T-helper 2 cell treated with Interferon-gamma antibody and Interleukin-4, amounts not matched to agents 100 ng/mL and 5 ng/mL, for 36 hours (primary cell): ENCODE data around the gene SRRM3. TPM values are rescaled to one million over a fixed set of nuclear protein-coding genes. Genes with fewer than 3 reads are reported as not detected.
"Not testable (repeated sequence)": the region's sequence is repeated elsewhere in the genome, so short reads cannot be mapped to it uniquely, and the experiment has no call there.

ENCODE experiments used
- intact Hi-C: fragments of 100-400 bp; cut with micrococcal nuclease; formaldehyde crosslinking; loops from one replicate; pipeline ENCODE4 v1.15.1; 2023
- total RNA-seq: library from RNA; stranded (reverse); gene quantifications from 2 replicates; pipeline ENCODE4 v1.2.3, GENCODE V29; 2022

Gene SRRM3
- total RNA-seq, 1 donor from 2014 or later: not detected

- intact Hi-C loops: not testable (repeated sequence)
Measured at GRCh38 chr7:76226878-76227423, 25.3 kb downstream of the SRRM3 start.

DNA sequence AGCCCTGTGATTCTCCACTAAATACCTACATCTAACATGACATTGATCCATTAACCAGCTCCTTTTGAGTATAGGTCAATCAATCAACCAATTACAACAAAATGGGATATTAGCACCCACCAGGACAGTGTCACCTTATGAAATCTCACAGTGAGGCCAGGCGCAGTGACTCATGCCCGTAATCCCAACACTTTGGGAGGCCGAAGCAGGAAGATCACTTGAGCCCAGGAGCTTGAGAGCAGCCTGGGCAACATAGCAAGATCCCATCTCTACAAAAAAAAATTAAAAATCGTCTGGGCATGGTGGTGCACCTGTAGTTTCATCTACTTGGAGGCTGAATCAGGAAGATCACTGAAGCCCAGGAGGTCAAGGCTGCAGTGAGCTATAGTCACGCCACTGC, 28.5 kb downstream of the SRRM3 start:
- intact Hi-C loops: no loop called here

DNA sequence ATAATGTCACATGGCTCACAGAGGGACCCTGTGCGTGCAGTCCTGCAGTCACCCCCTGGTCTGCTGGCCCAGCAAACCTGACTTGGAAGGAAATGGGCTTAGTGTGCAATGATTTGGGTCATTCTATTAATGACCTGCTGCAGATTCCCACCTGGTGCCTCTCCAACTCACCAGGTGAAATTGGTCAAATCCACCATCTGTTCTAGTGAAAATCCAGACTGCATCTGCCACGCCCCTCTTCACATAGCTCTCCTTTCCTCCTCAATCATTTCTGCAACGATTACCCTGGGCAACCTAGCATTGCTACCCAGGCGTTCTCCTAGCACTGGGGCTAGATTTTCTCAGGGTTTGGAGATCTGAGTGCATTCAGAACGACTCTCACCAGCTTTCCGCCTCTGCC, 29.4 kb downstream of the SRRM3 start:
- intact Hi-C loops: no loop called here

DNA sequence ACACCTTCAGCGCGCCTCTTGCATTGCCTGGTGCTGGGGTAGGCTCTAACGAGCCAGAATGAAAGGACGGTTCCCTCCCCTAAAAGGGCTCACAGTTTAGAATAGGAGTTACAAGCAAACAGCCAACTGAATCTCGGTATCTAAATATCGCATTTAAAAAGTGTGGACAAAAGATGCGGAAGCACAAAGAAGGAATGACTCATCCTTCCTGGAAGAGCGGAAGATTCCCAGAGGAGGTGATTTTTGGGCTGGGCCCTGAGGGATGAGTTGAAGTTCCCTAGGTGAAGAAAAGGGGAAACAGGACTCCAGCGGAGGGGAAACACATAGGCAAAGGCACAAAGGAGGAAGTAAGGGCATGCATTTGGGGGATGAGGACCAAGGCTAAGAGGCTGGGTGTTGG, 29.9 kb downstream of the SRRM3 start:
- intact Hi-C loops: no loop called here

DNA sequence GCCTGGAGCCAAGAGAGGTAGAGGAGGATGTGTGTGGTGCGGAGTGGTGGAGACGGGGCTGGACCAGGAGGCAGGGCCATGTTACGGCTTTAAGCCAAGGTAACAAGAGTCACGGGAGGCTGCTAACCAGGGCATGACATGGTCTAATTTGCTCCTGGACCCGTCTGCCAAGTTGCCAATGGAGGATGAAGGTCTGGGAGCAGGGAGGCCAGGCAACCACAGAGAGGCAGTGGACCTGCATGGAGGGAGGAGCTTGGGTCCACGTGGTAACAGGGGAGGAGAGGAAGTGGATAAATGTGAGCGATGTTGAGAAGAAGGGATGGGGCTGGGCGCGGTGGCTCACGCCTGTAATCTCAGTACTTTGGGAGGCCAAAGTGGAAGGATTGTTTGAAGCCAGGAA, 31.0 kb downstream of the SRRM3 start:
- intact Hi-C loops: no loop called here

DNA sequence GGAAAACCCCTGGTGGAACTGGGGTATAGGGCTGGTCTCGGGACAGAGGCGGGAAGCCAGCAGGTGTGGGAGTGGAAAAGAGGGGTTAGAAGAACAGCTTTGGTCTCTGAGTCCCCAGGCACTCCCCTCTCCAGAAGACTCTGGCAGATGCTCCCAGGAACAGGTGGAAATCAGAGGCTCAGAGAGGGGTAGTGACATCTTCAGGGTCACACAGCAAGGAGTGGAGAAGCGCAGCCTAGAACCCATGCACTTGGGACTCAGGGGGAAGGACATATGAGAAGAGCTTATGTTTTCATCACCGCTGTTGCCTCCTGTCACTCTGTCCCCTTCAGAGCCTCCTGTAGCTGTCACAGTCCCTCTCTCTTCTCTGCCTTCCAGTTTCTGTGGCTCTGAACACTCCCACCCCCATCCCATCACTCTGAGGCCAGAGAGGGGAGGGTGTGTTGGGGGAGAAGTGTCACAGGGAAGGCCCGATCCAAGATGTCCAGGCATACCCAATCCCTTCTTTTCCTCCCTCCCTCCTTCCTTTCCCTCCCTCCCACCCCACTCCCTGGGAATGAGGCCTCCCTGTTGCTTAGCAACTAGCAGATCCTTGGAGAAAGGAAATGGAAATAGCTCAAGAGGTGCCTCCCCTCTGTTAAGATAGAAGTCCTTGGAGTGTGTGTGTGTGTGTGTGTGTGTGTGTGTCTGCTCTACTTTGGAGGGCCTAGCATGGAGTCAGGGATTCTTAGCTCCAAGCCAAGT, 32.0 kb downstream of the SRRM3 start:
- intact Hi-C loops: no loop called here

DNA sequence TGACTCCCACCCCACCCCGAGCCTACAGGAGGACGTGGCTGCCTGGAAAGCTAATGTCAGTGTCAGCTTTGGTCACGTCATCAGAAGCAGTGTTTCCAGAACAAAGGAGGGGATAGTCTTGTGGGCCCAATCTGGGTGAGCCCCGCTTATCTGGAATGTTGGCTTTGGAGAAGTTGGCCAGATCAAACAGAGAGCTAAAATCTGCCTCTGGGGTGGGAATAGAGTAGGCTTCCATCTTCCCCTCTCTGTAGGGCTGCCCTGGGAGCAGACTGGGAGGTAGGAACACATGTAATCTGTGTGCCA, 32.5 kb downstream of the SRRM3 start:
- intact Hi-C loops: no loop called here

DNA sequence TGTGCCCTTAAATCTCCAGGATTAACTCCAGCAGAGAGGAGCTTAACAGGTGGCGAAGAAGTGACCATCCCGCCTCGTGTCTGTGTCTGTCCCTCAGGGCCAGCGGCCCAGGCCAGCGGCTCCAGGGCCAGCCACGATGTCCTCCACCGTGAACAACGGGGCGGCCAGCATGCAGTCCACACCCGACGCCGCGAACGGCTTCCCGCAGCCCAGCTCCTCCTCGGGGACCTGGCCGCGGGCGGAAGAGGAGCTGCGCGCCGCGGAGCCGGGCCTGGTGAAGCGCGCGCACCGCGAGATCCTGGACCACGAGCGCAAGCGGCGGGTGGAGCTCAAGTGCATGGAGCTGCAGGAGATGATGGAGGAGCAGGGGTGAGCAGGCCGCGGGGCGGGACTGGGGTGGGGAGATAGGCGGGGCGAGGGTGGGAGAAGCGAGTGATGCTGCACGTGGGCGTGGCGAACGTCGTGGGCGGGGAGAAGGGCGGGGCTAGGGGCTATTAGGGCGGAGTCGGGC, 33.3 kb downstream of the SRRM3 start:
- intact Hi-C loops: loop anchor here (1.0 kb wide), 1 partner anchor 25 kb away; no protein-coding TSS in a partner anchor

DNA sequence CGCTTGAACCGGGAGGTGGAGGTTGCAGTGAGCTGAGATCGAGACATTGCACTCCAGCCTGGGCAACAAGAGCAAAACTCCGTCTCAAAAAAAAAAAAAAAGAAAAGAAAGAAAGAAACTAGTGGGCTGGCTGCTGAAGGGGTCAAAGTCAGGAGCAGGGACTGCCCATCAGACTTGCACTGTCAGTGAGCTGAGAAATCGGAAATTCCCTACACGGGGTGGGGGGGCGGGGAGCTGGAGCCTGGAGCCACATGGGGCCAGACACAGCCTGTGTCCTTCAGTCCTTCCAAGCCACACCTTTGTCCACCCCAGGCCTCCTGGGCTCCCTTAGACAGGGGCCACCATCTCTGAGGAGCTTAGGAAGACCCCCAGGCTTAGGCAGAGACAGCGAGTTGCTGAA, 34.5 kb downstream of the SRRM3 start:
- intact Hi-C loops: no loop called here

DNA sequence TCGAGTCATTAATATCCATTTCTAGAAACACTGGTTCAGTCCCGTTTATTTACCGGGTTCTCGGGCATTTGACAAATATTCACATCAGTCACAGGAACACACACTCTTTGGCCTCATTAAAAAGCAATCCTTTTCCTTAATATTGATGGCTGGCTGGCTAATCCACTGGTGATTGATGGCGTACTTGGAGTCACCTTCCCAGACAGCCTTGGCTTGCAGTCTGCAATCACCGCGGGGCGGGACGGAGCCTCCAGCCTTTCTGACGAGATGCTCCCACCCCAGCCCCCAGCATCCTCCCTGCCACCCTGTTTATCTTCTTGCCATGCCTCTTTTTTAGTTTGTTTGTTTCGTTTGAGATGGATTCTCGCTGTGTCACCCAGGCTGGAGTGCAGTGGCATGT, 36.6 kb downstream of the SRRM3 start:
- intact Hi-C loops: no loop called here

GRCh38 chr7:76241141-76241540, 39.4 kb downstream of the SRRM3 start:
- intact Hi-C loops: no loop called here

GRCh38 chr7:76242517-76243063, 40.9 kb downstream of the SRRM3 start:
- intact Hi-C loops: not testable (repeated sequence)

DNA sequence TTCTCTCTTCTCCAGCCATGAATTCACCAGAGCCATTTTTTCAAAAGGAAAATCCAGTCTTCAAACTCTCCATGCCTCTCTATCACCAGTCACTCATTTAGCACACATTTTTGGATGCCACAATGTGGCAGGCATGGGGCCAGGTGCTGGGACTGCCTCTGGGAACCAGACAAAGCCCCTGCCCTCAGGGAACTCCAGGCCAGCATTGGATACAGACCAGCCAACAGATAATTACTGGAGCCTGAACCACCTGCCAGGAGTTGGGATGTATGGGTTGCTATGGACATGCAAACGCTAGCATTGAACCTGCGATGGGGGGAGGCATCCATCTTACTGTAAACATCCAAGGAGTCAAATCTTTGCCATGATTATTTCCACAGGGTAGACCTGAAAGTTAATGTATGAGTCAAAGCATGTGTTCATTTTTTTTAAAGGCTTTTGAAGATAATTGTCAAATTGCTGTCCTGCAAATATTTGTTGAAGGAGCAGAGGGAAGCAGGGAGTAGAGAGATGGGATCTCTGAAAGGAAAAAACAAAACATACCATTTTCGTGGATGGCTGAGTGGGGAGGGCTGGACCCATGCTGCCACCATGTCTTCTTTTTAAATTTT, 43.2 kb downstream of the SRRM3 start:
- intact Hi-C loops: no loop called here

DNA sequence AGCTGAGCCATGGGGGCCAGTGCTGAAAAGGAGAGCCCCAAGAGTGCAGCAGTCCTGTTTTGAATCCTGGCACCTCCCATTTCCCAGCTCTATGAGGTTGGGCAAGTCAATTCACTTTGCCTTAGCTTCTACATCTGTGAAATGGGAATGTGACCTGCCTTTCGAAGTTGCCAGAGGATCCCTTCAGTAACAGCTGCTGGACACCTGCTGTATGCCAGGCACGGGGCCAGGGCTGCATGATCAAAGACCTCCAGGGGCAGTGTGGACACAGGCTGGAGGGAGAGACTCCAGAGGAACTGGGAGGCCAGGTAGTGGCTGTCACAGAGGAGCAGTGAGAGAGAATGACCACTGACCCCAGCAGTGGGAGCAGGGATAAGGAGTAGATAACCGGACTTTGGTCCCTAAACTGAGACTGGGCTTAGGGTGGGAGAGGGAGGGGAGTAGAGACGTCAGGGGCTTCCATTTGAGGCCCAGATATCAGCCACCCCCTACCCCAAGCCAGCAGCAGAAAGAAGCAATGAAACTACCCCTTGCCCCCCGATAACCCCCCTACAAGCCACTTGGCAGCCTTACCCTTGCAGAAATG, 45.2 kb downstream of the SRRM3 start:
- intact Hi-C loops: no loop called here

DNA sequence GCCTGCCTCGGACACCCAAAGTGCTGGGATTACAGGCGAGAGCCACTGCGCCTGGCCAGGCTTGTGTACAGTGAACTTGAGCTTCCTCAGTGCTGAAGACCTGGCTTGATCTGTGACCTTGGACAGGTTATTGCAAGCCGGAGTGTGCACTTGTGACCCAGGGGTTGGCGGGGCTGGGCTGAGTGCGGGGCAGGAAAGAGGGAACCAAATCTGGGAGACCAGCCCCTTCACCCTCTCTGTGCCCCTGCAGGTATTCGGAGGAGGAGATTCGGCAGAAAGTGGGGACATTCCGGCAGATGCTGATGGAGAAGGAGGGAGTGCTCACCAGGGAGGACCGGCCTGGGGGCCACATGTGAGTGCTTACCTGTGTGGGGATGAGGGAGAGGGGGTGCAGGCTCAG, 46.2 kb downstream of the SRRM3 start:
- intact Hi-C loops: no loop called here

- intact Hi-C loops: no loop called here
Measured at GRCh38 chr7:76252021-76252420, 50.3 kb downstream of the SRRM3 start.

DNA sequence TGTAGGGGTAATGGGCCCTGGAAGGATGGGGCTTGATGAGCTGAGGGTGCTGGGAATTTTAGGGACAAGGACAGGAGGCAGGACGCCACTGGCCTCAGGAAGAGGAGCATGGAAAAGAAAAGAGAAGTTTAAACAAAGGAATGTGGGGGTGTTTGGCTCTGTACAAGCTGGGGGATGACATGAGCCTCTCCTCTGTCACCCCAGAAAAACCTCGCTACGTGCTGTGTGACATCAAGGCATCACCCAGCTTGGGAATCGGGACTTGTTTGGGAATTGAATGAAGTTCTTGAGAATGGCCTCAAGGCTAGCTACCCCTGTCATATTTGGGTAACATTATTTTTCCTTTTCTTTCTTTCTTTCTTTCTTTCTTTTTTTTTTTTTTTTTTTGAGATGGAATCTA, 53.1 kb downstream of the SRRM3 start:
- intact Hi-C loops: no loop called here

- intact Hi-C loops: no loop called here
Measured at GRCh38 chr7:76257973-76258372, 56.3 kb downstream of the SRRM3 start.

DNA sequence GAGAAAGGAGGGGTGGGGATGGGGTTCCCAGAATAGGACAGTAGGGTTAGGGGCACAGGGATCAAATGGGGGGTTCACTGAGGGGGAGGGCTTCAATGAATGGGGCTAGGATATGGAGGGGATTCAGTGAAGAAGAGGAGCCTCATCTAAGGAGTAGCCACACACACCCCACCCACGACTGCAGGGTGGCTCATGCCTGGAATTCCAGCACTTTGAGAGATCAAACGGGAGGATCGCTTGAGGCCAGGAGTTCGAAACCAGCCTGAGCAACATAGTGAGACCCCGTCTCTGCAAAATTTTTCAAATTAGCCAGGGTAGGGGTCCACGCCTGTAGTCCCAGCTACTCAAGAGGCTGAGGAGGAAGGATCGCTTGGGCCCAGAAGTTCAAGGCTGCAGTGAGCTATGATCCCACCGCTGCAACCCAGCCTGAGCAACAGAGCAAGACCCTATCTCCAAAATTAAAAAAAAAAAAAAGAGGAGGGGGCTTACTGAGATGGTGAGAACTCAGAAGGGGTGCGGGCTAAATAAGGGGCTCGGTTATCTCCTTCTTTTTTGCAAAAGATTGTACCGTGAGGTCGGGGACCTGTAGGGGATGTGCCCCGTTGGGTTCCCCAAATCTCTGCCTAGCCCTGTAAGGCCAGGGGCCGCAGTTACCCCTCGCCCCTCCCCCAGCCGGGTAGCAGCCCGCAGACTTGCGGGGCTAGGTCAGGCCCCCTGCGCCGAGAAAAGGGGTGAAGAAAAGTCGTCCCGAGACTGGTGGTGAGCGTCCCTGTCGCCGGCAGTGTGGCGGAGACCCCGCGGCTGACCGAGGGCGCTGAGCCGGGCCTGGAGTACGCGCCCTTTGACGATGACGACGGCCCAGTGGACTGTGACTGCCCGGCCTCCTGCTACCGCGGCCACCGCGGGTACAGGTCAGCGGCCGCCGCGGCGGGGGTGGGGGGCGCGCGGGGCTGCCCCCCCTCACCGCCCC, 57.7 kb downstream of the SRRM3 start:
- intact Hi-C loops: loop anchor here (1.0 kb wide), 2 partner anchors 24 to 81 kb away; no protein-coding TSS in a partner anchor

DNA sequence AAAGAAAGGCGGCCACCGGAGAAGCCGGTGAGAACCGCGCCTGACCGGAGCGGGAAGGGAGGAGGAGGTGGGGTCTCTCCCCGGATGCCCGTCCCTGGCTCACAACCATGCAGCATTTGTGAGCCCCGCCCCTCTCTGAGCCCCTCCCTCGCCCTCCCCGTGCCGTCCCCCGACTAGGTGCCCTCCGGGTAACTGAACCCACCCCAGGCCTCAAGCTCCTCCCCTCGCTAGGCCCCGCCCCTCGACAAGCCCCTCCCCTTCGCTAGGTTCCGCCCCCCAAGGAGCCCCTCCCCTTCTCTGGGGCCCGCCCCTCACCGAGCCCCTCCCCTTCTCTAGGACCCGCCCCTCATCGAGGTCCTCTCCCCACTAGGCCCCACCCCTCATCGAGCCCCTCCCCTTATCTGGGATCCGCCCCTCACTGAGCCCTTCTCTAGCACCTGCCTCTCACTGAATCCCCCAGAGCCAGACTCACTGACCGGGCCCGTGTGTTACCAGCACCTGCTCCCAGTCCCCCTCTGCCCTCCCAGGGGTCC, 58.5 kb downstream of the SRRM3 start:
- intact Hi-C loops: loop anchor here (1.0 kb wide), 2 partner anchors 25 to 82 kb away; no protein-coding TSS in a partner anchor

- intact Hi-C loops: no loop called here
Measured at GRCh38 chr7:76261329-76261728, 59.6 kb downstream of the SRRM3 start.
